ENCODE measurements around the gene CADPS2.

The CADPS2 gene

DNA sequence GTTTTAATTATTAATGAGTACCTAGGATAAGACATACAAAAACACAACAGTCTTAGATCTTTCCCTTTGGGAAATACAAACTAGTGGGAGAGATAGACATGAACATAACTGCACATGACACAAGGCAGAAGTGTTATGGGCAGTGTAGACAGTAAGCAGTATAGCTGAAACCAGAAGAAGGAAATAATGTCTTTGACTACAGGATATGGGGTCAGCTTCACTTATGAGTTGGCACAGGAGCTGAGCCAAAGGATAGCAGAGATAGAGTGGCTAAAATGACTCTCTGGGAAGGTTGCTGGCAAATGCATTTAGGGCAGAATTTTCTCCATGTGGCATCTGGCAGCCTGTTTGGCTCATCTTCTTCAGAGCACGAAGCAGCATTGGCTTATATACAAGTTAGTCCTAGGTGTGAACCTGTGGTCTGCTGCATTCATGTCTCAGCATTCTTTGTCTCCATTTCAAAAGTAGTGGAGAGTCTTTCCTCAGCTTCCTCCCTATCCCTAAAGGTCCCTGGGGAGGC is 521.4 kb downstream of the CADPS2 start:
- DNase-seq (ENCODE audit: low read depth) = no peak

DNA sequence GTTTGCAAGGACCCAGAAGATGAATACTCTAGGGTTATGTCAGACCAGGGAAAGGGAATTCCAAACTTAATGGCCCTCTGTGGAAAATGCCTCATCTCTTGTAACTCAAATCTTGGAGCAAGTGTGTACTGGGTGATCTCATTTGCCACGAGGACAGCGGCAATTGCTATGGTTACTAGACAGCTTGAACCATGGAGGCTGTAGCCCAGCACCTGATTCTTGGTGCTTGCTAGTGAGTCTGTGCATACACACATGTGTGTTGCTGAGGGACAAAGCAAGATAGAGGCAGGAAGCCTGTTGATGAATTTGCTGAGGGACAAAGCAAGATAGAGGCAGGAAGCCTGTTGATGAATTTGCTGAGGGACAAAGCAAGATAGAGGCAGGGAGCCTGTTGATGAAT is 523.1 kb downstream of the CADPS2 start:
- DNase-seq (ENCODE audit: low read depth) = no peak

DNA sequence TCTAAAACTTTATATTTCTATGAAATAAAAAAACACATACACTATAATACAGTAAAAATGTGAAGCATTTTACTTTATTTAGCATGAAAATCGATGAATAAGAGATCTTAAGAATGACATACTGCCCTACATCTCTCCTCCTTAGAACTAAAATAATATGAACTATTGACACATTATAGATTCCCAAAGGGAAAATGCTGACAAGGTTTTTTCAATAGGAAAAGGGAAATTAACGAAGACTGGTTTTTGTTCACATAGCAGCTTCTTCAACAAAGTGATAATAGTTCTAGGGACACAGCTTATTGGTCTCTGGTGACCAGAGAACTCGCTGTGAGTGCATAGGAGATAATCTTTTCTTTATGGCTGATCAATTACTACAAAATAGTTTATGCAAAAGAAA is 523.8 kb downstream of the CADPS2 start:
- DNase-seq (ENCODE audit: low read depth) = no peak

DNA sequence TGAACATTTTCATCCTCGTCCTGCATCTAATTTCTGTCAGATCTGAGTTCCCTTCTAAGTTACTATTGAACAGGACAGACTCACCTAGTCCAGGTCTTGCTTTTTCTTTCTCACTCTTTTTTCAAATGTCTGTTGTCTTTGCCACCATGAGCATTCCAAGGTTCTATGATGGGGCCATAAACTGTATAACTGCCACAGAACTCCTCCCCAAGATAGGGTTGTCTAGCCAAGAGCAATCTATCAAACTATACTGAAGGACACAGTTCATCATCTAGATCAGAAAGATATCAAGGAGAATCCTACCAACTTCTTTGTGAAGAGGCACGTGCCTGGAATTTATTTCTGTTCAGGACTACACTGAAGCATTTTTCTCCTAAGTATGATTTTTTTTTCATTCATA is 531.6 kb downstream of the CADPS2 start:
- DNase-seq (ENCODE audit: low read depth) = no peak

DNA sequence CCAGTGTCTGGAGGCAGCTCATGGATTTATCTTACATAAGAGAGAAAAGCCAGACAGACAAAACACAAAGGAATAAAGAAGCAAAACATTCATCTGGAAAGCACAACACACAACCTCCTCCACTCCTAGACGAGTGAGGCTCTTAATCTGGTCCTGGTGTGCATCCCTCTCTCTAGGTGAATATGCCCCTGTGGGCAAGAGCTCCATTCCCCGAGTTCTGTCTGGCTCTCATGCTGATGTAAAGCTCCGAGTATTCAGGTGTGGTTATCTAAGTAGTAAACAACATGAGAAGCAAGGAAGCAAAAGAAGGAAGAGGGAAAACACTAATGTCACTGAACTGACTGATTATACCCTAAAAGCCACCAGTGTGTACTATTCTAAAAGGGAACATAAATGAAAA is 533.8 kb downstream of the CADPS2 start:
- no peak for DNase-seq (ENCODE audit: low read depth)

DNA sequence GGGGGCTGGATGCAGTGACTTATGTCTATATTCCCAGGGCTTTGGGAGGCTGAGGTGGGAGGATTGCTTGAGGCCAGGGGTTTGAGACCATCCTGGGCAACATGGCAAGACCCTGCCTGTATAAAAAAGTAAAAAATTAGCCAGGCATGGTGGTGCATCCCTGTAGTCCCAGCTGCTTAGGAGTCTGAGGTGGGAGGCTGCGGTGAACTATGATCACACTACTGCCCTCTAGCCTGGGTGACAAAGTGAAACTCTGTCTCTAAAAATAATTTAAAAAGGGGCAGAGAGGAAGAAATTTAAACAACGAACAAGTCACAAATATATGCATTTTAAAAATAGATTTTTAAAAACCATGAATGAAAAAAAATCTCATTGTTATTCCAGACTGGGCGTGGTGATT is 535.6 kb downstream of the CADPS2 start:
- DNase-seq (ENCODE audit: low read depth) = no peak

DNA sequence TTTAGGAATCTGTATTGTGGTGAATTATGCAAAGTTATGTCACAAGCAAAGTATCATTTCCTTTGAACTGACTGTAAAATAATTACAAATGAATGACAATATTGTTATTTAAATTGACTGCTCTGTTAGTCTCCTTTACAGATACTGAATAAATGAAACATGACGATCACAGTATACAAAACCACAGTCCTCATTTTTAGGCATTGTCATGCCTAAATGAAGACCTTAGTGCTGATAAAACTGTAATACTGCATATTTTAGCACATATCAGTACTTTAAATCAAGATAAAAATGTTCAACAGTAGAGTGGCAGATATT is 542.0 kb downstream of the CADPS2 start:
- no peak for DNase-seq (ENCODE audit: low read depth)

DNA sequence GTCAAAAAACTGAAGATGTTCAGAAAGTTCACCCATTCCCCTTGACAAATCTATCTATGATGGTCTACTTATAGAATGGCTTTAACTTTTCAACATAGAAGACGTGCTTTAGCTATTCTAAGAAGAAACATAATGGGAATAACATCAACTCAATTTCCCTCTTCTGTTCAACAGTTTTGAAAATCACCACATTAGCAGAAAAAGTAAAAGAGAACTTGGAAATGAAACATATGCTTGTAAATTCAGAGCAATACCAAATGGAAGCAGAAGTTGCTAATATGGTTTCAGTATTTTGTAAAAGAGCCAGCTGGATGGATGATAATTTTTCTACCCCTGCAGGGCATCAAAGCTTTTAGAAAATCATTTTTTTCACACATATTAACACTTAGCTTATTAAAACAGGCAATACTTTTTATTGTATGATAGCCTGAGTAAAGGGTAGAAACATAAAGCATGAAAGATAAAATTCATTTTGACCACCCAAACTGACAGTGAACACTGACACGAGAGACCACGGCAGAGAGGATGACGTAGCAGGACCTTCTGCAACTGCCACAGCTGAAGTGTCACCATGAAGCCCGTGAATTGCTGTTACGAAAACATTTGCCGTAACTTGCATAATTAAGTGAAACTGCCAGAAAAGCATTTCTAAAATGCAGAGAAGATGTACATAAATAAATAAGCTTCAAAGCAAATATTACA is 542.5 kb downstream of the CADPS2 start:
- DNase-seq (ENCODE audit: low read depth) = no peak

DNA sequence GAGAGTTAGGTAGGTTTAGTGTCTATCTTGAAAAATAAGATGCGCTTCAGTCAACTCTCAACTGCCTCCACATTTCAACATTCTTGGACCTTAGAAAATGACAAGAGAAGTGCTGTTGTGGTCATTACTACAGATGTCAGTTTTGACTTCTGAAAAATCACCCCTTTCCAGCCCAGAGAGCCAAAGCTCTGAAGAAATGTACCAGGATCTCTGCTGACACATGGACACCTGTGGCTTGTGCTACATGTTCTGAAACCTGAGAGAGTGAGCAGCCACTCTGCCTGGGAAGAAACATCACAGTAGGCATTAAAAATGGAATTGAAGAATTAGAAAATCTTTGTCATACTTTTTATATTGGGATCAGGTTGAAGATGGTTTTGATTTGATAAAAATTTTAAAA is 545.8 kb downstream of the CADPS2 start:
- DNase-seq (ENCODE audit: low read depth) = no peak

DNA sequence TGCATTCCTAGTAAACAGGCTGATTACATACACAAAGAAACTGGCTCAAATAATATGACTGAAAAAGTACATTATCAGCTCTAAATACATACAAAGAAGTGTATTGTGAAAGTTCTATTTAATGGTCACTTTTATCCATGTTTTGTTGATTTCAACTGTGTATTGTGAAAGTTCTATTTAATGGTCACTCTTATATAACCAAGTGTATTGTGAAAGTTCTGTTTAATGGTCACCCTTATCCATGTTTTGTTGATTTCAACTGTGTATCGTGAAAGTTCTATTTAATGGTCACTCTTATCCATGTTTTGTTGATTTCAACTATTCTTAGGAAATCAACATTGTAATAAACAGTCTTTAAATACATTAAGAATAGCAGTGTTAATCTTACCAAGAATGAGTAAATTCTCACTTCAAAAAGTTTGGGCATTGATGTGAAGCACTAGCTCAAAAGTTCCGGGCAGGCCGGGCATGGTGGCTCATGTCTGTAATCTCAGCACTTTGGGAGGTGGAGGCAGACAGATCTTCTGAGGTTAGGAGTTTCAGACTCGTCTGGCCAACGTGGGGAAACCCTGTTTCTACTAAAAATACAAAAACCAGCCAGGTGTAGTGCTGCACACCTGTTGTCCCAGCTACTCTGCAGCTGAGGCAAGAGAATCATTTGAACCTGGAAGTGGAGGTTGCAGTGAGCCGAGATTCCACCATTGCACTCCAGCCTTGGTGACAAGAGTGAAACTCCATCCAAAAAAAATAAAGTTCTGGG is 546.9 kb downstream of the CADPS2 start:
- DNase-seq (ENCODE audit: low read depth) = no peak

DNA sequence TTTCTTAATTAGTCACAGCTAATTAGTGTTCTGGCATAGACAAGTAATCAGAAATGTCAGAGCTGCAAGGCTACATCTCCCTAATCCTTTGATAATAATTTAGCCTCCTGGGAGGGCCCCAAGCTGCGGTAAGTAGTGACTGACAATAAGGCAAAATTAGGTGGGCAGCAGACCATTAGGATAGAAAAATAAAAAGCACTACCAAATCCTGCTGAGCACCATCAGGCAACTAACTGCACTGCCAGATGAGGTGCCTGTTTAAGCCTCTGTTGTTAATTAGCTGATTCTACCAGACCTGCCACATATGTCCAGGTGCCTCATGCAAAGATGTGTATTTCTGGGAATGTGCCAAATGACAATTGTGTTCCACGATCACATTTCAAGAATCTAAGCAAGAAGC is 549.2 kb downstream of the CADPS2 start:
- DNase-seq (ENCODE audit: low read depth) = no peak

DNA sequence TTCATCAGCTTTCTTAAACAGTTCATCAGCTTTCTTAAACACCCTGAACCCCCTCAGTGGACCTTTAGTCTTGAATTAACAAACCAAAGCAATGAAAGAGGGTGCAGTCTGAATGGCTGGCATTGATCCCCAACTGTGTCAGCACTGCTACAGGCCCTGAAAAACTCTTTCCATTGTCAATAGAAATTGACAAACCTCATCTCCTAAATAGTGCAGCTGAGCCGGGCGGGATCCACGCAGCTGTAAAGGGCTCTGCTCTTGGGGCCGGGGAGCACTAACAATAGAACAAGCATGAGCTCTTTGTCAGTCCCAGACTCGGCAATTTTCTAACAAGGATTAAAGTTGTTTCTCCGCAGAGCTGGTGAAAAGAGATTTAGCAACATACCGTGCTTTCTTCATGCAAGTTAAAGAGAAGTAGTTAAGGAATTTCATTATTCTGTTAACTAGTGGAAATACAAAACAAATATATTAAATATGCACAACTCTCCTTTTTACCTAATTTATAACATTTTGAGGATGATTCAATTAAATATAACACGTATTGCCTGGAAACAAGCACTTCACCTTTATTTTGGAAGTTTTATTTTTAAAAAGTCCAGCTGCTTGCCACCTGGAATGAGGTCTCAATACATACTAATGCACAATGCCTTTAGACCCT is 557.0 kb downstream of the CADPS2 start:
- no peak for DNase-seq (ENCODE audit: low read depth)

DNA sequence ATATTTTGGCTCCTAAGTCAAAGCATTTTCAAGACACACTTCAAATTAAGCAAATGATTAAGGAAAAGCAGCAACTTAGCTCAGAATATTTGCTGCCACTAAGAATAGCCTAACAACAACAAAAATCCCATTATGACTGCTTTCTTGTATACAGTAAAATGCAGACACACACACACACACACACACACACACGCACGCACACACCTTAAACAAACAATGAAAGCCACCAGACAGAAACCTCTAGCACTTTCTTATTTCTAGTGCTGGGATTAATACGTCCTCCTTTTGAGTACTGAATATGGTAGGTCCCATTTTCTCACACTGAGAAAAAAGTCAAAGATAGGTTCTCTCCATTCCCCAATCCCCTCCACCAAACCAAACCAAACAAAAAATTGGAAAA is 558.3 kb downstream of the CADPS2 start:
- DNase-seq (ENCODE audit: low read depth) = no peak

DNA sequence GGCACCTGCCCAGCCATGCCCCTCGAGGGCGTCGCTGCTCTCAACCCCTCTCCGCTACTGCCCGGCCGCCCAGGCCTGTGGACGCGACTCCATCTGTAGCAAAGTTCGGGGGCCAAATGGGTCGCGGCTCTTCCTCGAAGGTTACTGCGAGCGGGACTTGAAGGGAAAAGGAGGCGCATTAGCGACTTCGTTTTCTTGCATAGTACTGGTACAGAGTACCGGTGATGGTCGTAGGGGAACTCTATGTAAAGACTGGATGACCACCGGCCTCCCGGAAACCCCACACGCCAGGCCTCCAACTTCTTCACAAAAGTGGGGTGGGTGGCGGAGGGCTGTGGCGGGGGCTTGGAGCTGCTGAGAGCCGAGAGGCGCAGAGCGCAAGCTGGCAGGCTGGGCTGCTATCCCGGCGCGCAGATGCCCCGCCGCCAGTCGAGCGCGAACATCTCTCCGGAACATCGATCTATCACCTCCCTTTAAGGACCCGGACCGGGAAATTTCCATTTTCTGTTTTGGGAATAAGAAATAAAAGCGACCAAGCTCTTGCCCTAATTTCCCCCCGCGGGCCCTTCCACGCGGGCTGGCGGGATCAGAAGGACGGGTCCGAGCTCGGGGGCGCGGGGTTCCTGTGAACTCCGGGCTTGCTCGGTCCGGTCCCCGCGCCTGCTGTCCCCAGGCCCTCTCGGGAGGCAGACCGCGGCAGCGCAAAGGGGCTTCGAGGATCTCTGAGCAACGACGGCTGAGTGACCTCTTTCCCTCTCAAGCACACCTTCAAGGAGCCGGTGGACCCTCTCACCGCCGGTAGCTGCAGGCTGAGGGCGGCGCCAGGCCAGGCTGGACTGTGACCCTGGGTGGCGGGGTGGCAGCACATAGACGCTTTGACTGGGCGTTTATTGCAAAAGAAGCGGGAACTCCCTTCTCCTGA is 569.5 kb downstream of the CADPS2 start:
- no peak for DNase-seq (ENCODE audit: low read depth)

DNA sequence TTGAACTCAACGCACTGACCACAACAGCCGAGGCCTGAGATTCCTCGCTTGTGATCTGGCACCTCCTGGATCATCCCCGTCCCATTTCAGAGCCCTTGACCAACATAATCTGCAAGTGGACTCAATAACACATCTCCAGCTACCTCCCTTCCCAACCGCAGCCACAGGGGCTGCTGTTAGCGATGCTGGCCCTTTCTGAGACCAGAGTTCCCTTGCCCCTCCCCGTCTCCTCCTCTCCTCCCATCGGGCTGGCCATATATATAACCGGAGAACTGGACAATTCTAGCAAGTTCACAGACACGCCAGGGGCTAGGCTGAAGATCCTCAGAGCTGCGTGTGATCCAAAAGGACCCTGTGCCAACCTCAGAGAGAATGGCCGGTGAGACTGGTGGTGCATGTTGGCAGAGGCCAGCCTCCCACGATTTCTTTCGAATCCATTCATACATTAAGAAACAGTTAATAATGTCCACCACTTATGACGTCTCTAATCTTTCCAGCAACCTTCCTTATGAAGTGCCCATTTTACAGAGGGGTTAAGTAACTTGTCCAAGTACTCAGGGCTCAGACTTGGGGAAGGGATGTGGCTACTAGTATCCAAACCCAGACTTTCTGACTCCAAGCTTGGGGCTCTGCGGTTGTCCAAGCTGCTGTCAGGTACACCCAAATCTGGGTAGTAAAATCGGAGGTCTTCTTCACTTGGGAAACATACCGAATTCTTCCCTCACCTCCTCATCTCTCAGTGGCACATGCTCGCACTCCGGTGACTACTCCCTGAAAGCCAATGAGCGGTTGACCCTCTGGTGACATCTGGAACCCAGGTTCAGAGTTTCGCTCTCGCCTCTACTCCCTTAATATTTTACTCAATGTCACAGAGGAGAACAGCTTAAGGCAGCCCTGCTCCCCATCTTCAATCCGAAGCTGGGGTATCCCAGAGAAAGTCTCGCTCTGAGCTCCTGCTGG is 570.5 kb downstream of the CADPS2 start:
- DNase-seq (ENCODE audit: low read depth) = no peak

DNA sequence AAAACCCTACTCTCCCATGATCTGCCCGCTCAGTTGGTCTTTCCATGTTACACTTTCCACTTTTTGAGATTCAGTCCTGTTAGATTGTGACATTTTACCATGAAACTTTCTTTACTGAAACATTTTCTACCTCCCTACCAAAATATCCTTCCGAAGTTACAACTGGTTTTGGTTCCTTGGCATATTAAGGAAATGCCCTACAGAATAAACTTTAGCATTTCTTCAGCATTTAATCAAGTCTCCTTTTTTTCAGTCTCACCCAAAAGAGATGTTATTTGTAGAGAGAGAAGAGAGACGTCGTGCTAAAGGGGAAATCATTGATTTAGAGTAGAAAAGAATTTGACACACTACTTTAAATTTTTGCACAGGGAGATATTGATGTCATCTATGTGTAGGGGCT is 572.0 kb downstream of the CADPS2 start:
- DNase-seq (ENCODE audit: low read depth) = no peak

DNA sequence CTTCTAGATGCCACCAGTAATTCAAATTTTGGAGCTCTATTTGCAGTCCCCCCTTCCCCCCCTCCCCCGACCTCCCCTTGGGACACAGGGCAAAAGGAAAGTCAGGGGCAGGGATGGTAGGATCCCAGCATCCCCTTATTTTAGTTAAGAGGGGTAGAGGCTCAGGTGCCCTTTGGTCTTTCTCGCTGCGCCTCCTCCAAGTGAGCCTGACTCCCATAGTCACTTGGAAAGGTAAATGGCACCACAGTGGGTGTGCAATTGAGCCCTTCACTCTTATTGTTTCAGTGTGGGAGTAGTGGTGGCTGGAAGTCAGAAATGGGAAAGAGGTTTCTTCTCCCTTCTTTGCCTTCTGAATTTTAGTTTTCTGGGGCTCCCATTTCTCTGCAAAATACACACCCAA is 573.5 kb downstream of the CADPS2 start:
- no peak for DNase-seq (ENCODE audit: low read depth)

DNA sequence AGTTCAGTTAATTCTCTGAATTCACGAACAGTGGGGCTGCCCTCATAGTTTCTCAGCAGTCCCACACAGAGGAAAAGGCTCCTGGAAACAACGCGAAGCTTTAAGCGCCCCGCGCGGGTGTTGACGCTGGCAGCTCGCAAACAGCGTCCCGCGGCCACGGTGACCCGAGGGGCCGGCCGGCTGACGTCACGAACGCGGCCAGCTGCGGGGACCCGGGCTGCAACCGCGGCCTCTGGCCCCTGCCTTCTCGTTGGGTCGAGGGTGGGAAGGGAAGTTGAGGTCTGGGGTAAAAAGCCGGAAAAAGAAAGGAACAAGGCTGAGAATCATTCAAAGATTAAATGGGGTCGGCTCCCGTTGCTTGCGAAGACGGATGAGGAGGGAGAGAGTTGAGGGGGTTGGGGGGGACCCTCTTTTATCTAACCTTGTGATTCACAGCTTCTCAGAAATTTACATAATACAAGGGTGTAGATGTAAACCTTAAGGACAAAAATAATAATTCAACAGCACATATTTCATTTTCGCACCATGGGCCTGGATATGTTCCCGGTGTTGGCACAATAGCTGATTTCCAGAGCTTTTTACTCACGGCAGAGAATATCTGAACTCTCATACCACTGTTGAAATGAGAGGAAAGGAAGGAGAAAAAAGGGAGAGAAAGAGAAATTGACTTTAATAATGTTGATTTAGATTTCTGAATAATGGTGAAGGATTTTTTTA is 574.4 kb downstream of the CADPS2 start:
- DNase-seq (ENCODE audit: low read depth) = no peak

DNA sequence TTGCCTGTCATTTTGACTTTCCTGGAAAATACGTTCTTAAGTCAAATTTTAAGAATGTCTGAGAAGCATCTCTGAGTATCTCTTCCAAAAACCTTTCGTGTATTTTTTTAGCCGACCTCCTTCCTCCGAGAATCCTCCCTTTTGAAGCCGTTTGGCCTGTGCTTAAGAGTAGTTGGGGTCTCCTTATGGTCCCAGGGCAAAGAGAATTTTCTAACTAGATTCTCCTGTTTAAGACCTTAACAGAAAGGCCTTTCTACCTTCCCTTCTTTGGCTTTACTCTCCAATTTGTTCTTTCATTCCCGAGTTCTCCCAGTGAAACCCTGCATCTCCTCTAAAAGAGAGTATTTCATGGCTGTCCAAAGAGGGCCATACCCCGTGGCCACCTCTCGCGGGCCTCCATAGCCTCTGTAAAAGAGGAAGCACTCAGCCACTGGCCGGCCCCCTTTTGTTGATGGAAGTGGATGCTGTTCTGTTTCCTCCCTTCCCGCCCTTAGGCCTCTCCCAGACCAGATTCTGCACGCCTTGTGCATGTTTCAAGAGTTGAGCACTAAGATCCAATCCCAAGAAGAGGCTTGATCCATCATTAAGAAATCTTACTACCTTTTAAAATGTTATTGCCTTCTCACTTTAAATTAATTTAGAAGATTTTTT is 575.1 kb downstream of the CADPS2 start:
- no peak for DNase-seq (ENCODE audit: low read depth)
